RWPE2 (cell line): ENCODE measurements around the gene PLXNB3.

Experiments used
- ATAC-seq: fragments of 200-7000 bp; cut with Tn5 transposase; 3 replicates; pipeline ENCODE4 v1.9.1; 2021; ENCODE audit warnings: low read depth
- DNase-seq: peaks from one replicate; pipeline ENCODE4 v3.0.0-alpha.2; 2020; ENCODE audit warnings: low spot score
- H3K27ac ChIP-seq: fragments of 450-650 bp; 2 replicates; pipeline ENCODE4 v1.5.1; 2017; ENCODE audit warnings: mild to moderate bottlenecking; ENCODE audit not compliant: poor library complexity, severe bottlenecking
- H3K27me3 ChIP-seq: fragments of 250-450 bp; sonication (Bioruptor Pico); 2 replicates; pipeline ENCODE4 v1.5.1; 2021; ENCODE audit warnings: mild to moderate bottlenecking, moderate library complexity; ENCODE audit not compliant: insufficient read depth, poor library complexity, severe bottlenecking
- H3K36me3 ChIP-seq: fragments of 250-450 bp; sonication (Bioruptor Pico); 2 replicates; pipeline ENCODE4 v1.5.1; 2020; ENCODE audit warnings: low read depth, mild to moderate bottlenecking, moderate library complexity
- H3K4me1 ChIP-seq: fragments of 250-450 bp; sonication (Bioruptor Pico); 2 replicates; pipeline ENCODE4 v1.5.1; 2021; ENCODE audit warnings: mild to moderate bottlenecking, moderate library complexity; ENCODE audit not compliant: insufficient read depth, poor library complexity, severe bottlenecking
- H3K4me3 ChIP-seq: fragments of 250-450 bp; sonication (Bioruptor Pico); 2 replicates; pipeline ENCODE4 v1.5.1; 2021; ENCODE audit warnings: mild to moderate bottlenecking, moderate library complexity; ENCODE audit not compliant: severe bottlenecking
- H3K9me3 ChIP-seq: fragments of 250-450 bp; sonication (Bioruptor Pico); 2 replicates; pipeline ENCODE4 v1.5.1; 2021; ENCODE audit warnings: mild to moderate bottlenecking, moderate library complexity; ENCODE audit not compliant: severe bottlenecking
- CTCF ChIP-seq: fragments of 450-650 bp; IDR thresholded peaks from one replicate; pipeline ENCODE4 v1.5.1; 2017; ENCODE audit warnings: mild to moderate bottlenecking, moderate library complexity; ENCODE audit not compliant: poor library complexity, severe bottlenecking

The PLXNB3 gene

GRCh38 chrX:153791104-153791852 is 27.2 kb downstream of the PLXNB3 start:
- Histone ChIP-seq H3K36me3 (0 out of 2 replicates have a peak, but pooled peaks cover 2% of the 10 kb centered on the region), H3K27me3 (no peaks in the 10 kb centered on the region), H3K27ac (no peak overlapping the region), H3K4me3 (no peak overlapping the region), H3K9me3 (no peaks in the 10 kb centered on the region), H3K4me1 (no peaks in the 10 kb centered on the region)
- DNase-seq = no peak
- no peak for ATAC-seq
- TF ChIP-seq CTCF = no peak

GRCh38 chrX:153792368-153792767 is 28.3 kb downstream of the PLXNB3 start:
- Histone ChIP-seq H3K4me3 (no peak overlapping the region), H3K9me3 (no peaks in the 10 kb centered on the region), H3K27me3 (no peaks in the 10 kb centered on the region), H3K36me3 (no peaks in the 10 kb centered on the region), H3K27ac (no peak overlapping the region), H3K4me1 (no peaks in the 10 kb centered on the region)
- ATAC-seq (no peak), DNase-seq (no peak)
- TF ChIP-seq CTCF = no peak

GRCh38 chrX:153793291-153793690 is 29.2 kb downstream of the PLXNB3 start:
- no peak for ATAC-seq
- no peak for DNase-seq
- Histone ChIP-seq H3K9me3 (no peaks in the 10 kb centered on the region), H3K27ac (peak overlapping the region; percentile 48), H3K27me3 (no peaks in the 10 kb centered on the region), H3K4me1 (no peaks in the 10 kb centered on the region), H3K36me3 (no peaks in the 10 kb centered on the region), H3K4me3 (peak overlapping the region; percentile 98)
- TF ChIP-seq CTCF = no peak

- TF ChIP-seq CTCF = no peak
- H3K27me3 ChIP-seq = no peaks in the 10 kb centered on the region
- peak; percentile 84 for ATAC-seq
Observed at GRCh38 chrX:153794018-153794896, 30.2 kb downstream of the PLXNB3 start, which contains the start of the genes IDH3G and SSR4. TSS of gene IDH3G (minus strand) at chrX:153794375. CDS start at chrX:153794326, 49 bp downstream. TSS of gene SSR4 (plus strand) at chrX:153794668. CDS start at chrX:153794688, 20 bp downstream.

More at GRCh38 chrX:153794018-153794896, 30.2 kb downstream of the PLXNB3 start, which contains the start of the genes IDH3G and SSR4:
- peak within 1 kb of the TSS; percentile 98 for H3K4me3 ChIP-seq
- peak within 1 kb of the TSS; percentile 48 for H3K27ac ChIP-seq
- H3K36me3 ChIP-seq = no peaks in the 10 kb centered on the region
- H3K4me1 ChIP-seq = no peaks in the 10 kb centered on the region
- DNase-seq = peak; percentile 85
- H3K9me3 ChIP-seq = no peaks in the 10 kb centered on the region
